ENCODE data around the gene PRIM2. TPM values are rescaled to one million over a fixed set of nuclear protein-coding genes. Genes with fewer than 3 reads are reported as not detected.
"Not testable (repeated sequence)": the region's sequence is repeated elsewhere in the genome, so short reads cannot be mapped to it uniquely, and the experiment has no call there.

PRIM2 gene
- total RNA-seq, 1 donor from 2014 or later: 16.6 TPM

DNA sequence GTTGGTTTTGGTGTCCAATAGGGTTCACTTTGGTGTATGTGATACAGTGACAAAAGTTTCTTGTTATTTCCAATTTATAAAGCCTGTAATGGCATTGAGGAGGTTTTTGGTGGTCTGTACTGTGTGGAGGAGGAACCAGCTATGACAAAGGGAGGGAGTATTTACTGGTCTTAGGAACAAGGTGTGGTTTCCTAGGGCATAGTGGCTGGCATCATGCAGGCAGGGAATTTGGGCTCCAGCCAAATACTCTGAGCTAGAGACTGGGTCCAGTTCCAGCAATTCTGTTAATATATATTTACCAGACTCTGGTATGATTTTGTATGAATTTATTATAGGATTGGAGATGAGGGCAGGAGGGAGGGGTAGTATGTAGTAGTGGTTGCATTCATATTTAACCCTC is 101.9 kb downstream of the PRIM2 start:
- Mint-ChIP-seq H3K4me1 (peaks cover 21% of the 10 kb centered on the region), H3K9me3 (peaks cover 12% of the 10 kb centered on the region)
- DNase-seq (ENCODE audit: low spot score in 2 of 2, unreplicated experiment in 2 of 2); H3K36me3 Mint-ChIP-seq; H3K4me3 Mint-ChIP-seq; H3K27me3 Mint-ChIP-seq (ENCODE audit: low read depth); H3K27ac Mint-ChIP-seq: not testable (repeated sequence)

DNA sequence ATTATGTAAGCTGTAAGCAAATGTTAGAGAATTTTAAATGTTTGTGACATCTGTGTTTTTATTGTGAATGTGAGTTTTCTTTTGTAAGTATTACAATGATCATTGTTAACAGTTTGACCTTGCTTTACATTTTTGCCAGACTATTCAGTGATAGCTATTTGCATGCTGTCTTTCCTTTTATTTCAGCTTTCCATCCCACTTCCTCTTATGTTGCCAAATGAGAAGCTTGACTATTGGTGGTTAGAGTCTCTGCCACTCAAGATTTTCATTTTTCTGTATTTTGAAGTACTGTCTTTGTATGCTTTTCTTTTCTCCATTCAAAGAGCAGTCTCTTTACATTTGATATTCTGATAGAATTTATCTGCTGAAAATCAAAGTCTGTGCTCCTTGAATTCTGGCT is 104.1 kb downstream of the PRIM2 start:
- peaks cover 23% of the 10 kb centered on the region for H3K4me1 Mint-ChIP-seq
- DNase-seq (ENCODE audit: low spot score in 2 of 2, unreplicated experiment in 2 of 2): no peak
- no peak overlapping the region for H3K4me3 Mint-ChIP-seq
- no peak overlapping the region for H3K27ac Mint-ChIP-seq
- no peaks in the 10 kb centered on the region for H3K27me3 Mint-ChIP-seq (ENCODE audit: low read depth)
- TF ChIP-seq, protein P1, sequence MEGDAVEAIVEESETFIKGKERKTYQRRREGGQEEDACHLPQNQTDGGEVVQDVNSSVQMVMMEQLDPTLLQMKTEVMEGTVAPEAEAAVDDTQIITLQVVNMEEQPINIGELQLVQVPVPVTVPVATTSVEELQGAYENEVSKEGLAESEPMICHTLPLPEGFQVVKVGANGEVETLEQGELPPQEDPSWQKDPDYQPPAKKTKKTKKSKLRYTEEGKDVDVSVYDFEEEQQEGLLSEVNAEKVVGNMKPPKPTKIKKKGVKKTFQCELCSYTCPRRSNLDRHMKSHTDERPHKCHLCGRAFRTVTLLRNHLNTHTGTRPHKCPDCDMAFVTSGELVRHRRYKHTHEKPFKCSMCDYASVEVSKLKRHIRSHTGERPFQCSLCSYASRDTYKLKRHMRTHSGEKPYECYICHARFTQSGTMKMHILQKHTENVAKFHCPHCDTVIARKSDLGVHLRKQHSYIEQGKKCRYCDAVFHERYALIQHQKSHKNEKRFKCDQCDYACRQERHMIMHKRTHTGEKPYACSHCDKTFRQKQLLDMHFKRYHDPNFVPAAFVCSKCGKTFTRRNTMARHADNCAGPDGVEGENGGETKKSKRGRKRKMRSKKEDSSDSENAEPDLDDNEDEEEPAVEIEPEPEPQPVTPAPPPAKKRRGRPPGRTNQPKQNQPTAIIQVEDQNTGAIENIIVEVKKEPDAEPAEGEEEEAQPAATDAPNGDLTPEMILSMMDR (IDR thresholded peaks at IDR 0.05; ENCODE audit: unreplicated experiment): no peak
- no peaks in the 10 kb centered on the region for H3K36me3 Mint-ChIP-seq
- peaks cover 4% of the 10 kb centered on the region for H3K9me3 Mint-ChIP-seq

DNA sequence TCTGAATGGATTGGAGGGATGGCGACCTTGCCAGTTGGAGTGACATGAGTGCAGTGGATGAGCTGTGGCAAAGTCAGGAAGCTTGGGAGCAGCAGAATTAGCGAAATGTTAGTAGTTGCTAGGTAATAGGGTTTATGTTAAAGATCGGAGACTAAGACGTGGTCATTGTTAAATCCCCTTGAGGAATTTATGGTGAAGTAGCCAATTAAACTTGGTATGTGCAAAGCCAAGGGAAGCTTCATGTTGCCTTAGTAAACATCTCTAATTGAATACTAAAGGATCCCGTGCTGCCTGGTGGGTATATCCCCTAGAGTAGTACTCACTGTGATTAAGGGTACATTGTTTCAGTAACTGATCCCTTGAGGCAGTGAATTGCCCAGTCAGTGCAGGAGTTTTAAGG is 106.0 kb downstream of the PRIM2 start:
- TF ChIP-seq, protein P1 (IDR thresholded peaks at IDR 0.05; ENCODE audit: unreplicated experiment): no peak
- H3K4me3 Mint-ChIP-seq: no peak overlapping the region

DNA sequence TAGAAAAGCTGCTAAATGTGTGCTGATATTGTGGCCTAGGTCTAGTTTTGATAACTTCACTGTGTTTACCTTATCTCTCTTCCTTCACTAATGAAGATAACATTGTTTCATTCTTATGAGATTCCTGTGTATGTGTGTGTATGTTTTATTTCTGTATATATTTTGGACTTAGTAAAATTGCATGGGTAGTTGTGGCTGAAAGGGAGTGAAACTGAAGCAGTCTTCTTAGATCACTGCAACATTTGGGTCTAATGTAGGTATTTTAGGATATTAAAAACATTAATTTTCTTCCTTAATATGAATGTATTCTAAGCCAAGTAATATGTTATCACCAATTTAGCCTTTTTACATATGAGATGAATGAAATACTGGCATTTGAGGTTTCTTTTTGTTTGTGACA is 114.3 kb downstream of the PRIM2 start:
- H3K4me3 Mint-ChIP-seq; DNase-seq (ENCODE audit: low spot score in 2 of 2, unreplicated experiment in 2 of 2); H3K36me3 Mint-ChIP-seq; H3K9me3 Mint-ChIP-seq; H3K27me3 Mint-ChIP-seq (ENCODE audit: low read depth): not testable (repeated sequence)
- Mint-ChIP-seq H3K4me1 (peaks cover 26% of the 10 kb centered on the region), H3K27ac (peak overlapping the region; percentile 71)

More for the DNA sequence above, 106.0 kb downstream of the PRIM2 start:
- Mint-ChIP-seq H3K27me3 (ENCODE audit: low read depth) (no peaks in the 10 kb centered on the region), H3K36me3 (no peaks in the 10 kb centered on the region), H3K9me3 (no peaks in the 10 kb centered on the region), H3K4me1 (peaks cover 23% of the 10 kb centered on the region), H3K27ac (peak overlapping the region; percentile 3)
- no peak for DNase-seq (ENCODE audit: low spot score in 2 of 2, unreplicated experiment in 2 of 2)

DNA sequence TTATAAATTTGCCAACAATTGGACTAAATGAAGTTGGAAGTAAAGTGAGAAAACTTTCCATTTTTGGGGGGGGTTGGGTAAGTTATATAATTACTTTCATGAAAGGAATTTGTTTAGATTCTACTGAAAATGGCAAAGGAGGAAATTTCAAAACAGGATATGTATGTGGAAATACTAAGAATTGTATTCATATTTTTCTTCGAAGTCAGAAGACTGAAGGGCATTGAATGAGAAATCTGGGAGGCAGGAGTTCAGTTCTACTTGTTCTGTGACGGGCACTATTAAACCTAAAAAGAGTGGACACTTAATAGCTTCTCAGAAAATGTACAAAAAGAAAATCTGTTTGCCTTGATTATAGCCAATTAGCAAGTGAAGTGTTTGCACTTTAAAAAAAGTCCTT is 114.7 kb downstream of the PRIM2 start:
- Mint-ChIP-seq H3K27me3 (ENCODE audit: low read depth) (no peaks in the 10 kb centered on the region), H3K4me3 (no peak overlapping the region), H3K9me3 (no peaks in the 10 kb centered on the region), H3K36me3 (no peaks in the 10 kb centered on the region), H3K27ac (peak overlapping the region; percentile 71), H3K4me1 (peaks cover 26% of the 10 kb centered on the region)
- TF ChIP-seq, protein P1 (IDR thresholded peaks at IDR 0.05; ENCODE audit: unreplicated experiment): no peak
- no peak for DNase-seq (ENCODE audit: low spot score in 2 of 2, unreplicated experiment in 2 of 2)

DNA sequence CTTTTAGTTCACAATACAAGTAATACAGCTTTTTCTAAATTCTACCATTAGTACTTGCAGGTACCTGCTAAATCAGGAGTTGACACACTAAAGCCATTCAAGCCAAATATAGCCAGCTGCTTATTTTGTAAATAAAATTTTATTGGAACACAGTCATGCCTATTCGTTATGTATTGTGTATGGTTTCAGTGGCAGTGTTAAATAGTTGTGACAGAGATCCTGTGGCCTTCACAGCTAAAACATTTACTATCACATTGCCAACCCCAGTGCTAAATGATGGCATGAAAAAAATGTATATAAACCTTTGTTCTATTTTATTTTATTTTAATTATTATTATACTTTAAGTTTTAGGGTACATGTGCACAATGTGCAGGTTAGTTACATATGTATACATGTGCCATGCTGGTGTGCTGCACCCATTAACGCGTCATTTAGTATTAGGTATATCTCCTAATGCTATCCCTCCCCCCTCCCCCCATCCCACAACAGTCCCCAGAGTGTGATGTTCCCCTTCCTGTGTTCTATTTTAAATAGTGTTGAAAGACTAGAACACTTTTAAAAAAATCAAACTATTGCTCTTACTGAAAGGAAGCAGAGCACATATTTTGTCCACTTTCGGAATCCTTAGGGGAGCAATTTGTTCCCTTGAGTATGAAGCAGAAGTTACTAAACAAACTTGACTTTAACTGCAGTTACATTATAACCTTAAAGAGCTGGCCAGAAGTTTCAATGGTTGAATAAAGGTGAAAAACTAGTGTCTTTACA is 115.7 kb downstream of the PRIM2 start:
- TF ChIP-seq, protein P1 (IDR thresholded peaks at IDR 0.05; ENCODE audit: unreplicated experiment): no peak
- Mint-ChIP-seq H3K27me3 (ENCODE audit: low read depth) (no peaks in the 10 kb centered on the region), H3K36me3 (no peaks in the 10 kb centered on the region), H3K27ac (no peak overlapping the region), H3K9me3 (no peaks in the 10 kb centered on the region), H3K4me1 (peaks cover 26% of the 10 kb centered on the region), H3K4me3 (no peak overlapping the region)
- DNase-seq (ENCODE audit: low spot score in 2 of 2, unreplicated experiment in 2 of 2): no peak

DNA sequence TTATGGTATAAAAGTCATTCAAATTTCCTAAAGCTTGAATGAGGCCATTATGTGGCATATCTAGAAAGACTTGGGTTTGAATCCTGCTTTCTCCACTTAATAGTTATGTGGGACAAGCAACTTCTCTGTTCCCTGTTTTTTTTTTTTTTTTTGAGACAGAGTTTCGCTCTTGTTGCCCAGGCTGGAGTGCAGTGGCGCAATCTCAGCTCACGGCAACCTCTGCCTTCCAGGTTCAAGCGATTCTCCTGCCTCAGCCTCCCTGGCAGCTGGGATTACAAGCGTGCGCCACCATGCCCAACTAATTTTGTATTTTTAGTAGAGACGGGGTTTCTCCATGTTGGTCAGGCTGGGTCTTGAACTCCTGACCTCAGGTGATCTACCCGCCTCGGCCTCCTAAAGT is 116.4 kb downstream of the PRIM2 start:
- H3K27ac Mint-ChIP-seq; H3K9me3 Mint-ChIP-seq; H3K4me3 Mint-ChIP-seq; H3K27me3 Mint-ChIP-seq (ENCODE audit: low read depth); DNase-seq (ENCODE audit: low spot score in 2 of 2, unreplicated experiment in 2 of 2); H3K36me3 Mint-ChIP-seq: not testable (repeated sequence)
- peaks cover 26% of the 10 kb centered on the region for H3K4me1 Mint-ChIP-seq

All from mesothelial cell of epicardium (in vitro differentiated cells).